HepG2 (cell line): Measurements from ENCODE around the gene MXRA8. TPM values are rescaled to one million over a fixed set of nuclear protein-coding genes. Genes with fewer than 3 reads are reported as not detected.
A peak's percentile ranks its signal among the peaks of the same experiment; 100 is the strongest.

Source experiments
- ATF1 ChIP-seq: IDR thresholded peaks from 2 replicates; pipeline ENCODE4 v1.6.1; 2016; ENCODE audit warnings: mild to moderate bottlenecking, control low read depth
- ATF7-NPFF ChIP-seq: sonication (generic); formaldehyde crosslinking; IDR thresholded peaks from 2 replicates; pipeline ENCODE4 v1.8.1; 2023; ENCODE audit warnings: mild to moderate bottlenecking, low read depth, missing genetic modification reagents, moderate library complexity
- LCORL ChIP-seq, 2 experiments: fragments of 450-650 bp in 1 of 2; sonication (generic) in 1 of 2; formaldehyde crosslinking in 1 of 2; IDR thresholded peaks; 2 replicates each; pipeline versions ENCODE4 v1.5.0 to v1.6.1; 2017 to 2020; ENCODE audit warnings: antibody characterized with exemption in 1 of 2, missing genetic modification reagents in 1 of 2
- NCOA1 ChIP-seq: sonication (generic); formaldehyde crosslinking; IDR thresholded peaks from 2 replicates; pipeline ENCODE4 v1.9.0; 2021; ENCODE audit warnings: missing genetic modification reagents
- PHF21A ChIP-seq: sonication (generic); formaldehyde crosslinking; IDR thresholded peaks from 2 replicates; pipeline ENCODE4 v1.5.0; 2020; ENCODE audit warnings: mild to moderate bottlenecking, missing genetic modification reagents
- PREB ChIP-seq: sonication (generic); formaldehyde crosslinking; IDR thresholded peaks from 2 replicates; pipeline ENCODE4 v1.4.0; 2020; ENCODE audit warnings: missing genetic modification reagents
- TAF1 ChIP-seq: sonication (generic); formaldehyde crosslinking; IDR thresholded peaks from 2 replicates; pipeline ENCODE4 v1.4.0; 2020; ENCODE audit warnings: missing genetic modification reagents
- TAF15 ChIP-seq: fragments of 200-400 bp; formaldehyde crosslinking; IDR thresholded peaks from one replicate; pipeline ENCODE4 v1.6.1; 2018; ENCODE audit warnings: mild to moderate bottlenecking, low read depth, low read length; ENCODE audit not compliant: poor library complexity, severe bottlenecking
- THAP9 ChIP-seq: sonication (generic); formaldehyde crosslinking; IDR thresholded peaks from 2 replicates; pipeline ENCODE4; 2020; ENCODE audit warnings: missing genetic modification reagents, mild to moderate bottlenecking, borderline replicate concordance
- ZNF124 ChIP-seq: sonication (generic); formaldehyde crosslinking; IDR thresholded peaks from 2 replicates; pipeline ENCODE4 v1.4.0; 2020; ENCODE audit warnings: missing genetic modification reagents
- ZNF281 ChIP-seq: sonication (generic); formaldehyde crosslinking; IDR thresholded peaks from 2 replicates; pipeline ENCODE4 v1.4.0; 2020; ENCODE audit warnings: missing genetic modification reagents, borderline replicate concordance
- polyA plus RNA-seq, 8 experiments: library from polyadenylated mRNA; depleted of rRNA in 3 of 8; stranded (reverse) in 7 of 8; unstranded in 1 of 8; fragments of >200 nt; fragmentation: Illumina TruSeq in 4 of 8; extraction: Trizol in 4 of 8; gene quantifications; 2 replicates each; pipeline versions ENCODE4 v1.2.1 to v1.2.3, GENCODE V29; 2011 to 2016; ENCODE audit warnings: low read depth in 4 of 8, missing spikeins in 1 of 8, mixed read lengths in 1 of 8; ENCODE audit not compliant: insufficient read depth in 1 of 8
- total RNA-seq, 5 experiments: library from RNA; depleted of rRNA; stranded (reverse); fragments of >200 nt; fragmentation: Illumina TruSeq; extraction: Trizol; gene quantifications; 2 replicates each; pipeline ENCODE4 v1.2.3, GENCODE V29; 2016; ENCODE audit warnings: low read depth in 1 of 5
- TF ChIP-seq, protein P1 (sequence below): sonication (generic); formaldehyde crosslinking; IDR thresholded peaks from 2 replicates; pipeline ENCODE4 v1.5.0; 2020; ENCODE audit warnings: missing genetic modification reagents
- TF ChIP-seq, protein P2 (sequence below), 2 experiments: sonication (generic) in 1 of 2; formaldehyde crosslinking in 1 of 2; IDR thresholded peaks; 2 replicates each; pipeline versions ENCODE4 v1.4.0 to v1.6.1; 2018 to 2020; ENCODE audit warnings: missing genetic modification reagents in 2 of 2, borderline replicate concordance in 1 of 2, low read depth in 1 of 2, mild to moderate bottlenecking in 1 of 2, missing biosample characterization in 1 of 2
- TF ChIP-seq, protein P3 (sequence below): sonication (generic); formaldehyde crosslinking; IDR thresholded peaks from 2 replicates; pipeline ENCODE4 v1.5.1; 2020; ENCODE audit warnings: missing genetic modification reagents, mild to moderate bottlenecking, borderline replicate concordance

The MXRA8 gene
- total and polyA plus RNA-seq, 2 of the 13 experiments (the other 11 are each of a cell fraction or from before 2014, with no cell fraction given), result 19.8 to 44.8 TPM

DNA sequence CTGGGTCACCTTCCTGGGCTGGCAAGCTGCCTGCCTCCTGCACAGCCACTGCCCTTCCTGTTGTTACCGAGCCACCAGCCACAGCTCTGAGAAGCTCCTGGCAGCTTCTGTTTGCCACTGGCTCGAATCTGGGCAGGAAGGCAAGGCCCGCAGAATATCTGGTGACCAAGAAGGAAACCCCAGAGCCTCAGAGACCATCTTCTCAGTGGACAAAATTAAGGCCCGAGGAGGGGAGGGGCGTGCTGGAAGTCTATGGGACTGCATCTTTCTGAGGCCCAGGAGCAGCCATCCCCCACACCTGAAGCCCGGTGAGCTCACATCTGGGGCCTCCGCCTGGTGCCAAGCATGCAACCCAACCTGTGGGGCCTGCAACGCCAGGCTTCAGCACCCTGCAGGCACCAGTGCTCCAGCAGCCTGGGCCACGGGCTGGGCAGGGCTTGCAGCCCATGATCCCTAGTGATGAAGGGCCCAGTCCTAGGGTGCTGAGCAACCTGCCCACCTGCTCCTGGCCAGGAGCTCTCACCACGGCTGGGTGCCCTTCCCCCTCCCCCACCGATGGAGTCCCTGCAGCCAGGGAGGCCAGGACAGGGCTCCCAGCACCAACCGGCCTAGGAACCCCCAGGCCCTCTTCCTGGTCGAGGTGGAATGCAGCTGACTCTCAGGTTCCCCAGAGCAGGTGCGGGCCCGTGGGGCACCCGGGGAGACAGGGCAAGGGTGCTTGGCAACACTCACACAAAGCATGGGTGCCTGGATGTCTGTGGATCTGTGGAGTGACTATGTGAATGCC is 32.9 kb downstream of the MXRA8 start (continued):
- TF ChIP-seq ATF7-NPFF (CRISPR knock-in tag) (0 out of 2 replicates have a peak, but pooled peaks have one; percentile 0), NCOA1 (0 out of 2 replicates have a peak, but pooled peaks have one; percentile 4), PHF21A (0 out of 2 replicates have a peak, but pooled peaks have one; percentile 2), PREB (CRISPR knock-in tag) (no peak), ZNF124 (CRISPR knock-in tag) (no peak), ATF1 (CRISPR knock-in tag) (no peak), TAF1 (CRISPR knock-in tag) (no peak), LCORL (IDR thresholded peaks at IDR 0.05) (no peak), LCORL (CRISPR knock-in tag; IDR thresholded peaks at IDR 0.05) (0 out of 2 replicates have a peak, but pooled peaks have one; percentile 7), TAF15 (no peak), THAP9 (CRISPR knock-in tag) (peak; percentile 31; the same call in 1 of the 2 replicates), ZNF281 (CRISPR knock-in tag) (peak; percentile 11; the same call in 1 of the 2 replicates)
- TF ChIP-seq, protein P1, sequence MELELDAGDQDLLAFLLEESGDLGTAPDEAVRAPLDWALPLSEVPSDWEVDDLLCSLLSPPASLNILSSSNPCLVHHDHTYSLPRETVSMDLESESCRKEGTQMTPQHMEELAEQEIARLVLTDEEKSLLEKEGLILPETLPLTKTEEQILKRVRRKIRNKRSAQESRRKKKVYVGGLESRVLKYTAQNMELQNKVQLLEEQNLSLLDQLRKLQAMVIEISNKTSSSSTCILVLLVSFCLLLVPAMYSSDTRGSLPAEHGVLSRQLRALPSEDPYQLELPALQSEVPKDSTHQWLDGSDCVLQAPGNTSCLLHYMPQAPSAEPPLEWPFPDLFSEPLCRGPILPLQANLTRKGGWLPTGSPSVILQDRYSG (CRISPR knock-in tag), result no peak
- TF ChIP-seq, protein P2, sequence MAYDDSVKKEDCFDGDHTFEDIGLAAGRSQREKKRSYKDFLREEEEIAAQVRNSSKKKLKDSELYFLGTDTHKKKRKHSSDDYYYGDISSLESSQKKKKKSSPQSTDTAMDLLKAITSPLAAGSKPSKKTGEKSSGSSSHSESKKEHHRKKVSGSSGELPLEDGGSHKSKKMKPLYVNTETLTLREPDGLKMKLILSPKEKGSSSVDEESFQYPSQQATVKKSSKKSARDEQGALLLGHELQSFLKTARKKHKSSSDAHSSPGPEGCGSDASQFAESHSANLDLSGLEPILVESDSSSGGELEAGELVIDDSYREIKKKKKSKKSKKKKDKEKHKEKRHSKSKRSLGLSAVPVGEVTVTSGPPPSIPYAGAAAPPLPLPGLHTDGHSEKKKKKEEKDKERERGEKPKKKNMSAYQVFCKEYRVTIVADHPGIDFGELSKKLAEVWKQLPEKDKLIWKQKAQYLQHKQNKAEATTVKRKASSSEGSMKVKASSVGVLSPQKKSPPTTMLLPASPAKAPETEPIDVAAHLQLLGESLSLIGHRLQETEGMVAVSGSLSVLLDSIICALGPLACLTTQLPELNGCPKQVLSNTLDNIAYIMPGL (CRISPR knock-in tag; IDR thresholded peaks at IDR 0.05; ENCODE audit: borderline replicate concordance in 1 of 2, low read depth in 1 of 2), result no peak
- TF ChIP-seq, protein P3, sequence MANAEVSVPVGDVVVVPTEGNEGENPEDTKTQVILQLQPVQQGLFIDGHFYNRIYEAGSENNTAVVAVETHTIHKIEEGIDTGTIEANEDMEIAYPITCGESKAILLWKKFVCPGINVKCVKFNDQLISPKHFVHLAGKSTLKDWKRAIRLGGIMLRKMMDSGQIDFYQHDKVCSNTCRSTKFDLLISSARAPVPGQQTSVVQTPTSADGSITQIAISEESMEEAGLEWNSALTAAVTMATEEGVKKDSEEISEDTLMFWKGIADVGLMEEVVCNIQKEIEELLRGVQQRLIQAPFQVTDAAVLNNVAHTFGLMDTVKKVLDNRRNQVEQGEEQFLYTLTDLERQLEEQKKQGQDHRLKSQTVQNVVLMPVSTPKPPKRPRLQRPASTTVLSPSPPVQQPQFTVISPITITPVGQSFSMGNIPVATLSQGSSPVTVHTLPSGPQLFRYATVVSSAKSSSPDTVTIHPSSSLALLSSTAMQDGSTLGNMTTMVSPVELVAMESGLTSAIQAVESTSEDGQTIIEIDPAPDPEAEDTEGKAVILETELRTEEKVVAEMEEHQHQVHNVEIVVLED, result 0 out of 2 replicates have a peak, but pooled peaks have one; percentile 38
